Caco-2 (cell line): ENCODE results near the gene RIOX2. TPM values are rescaled to one million over a fixed set of nuclear protein-coding genes. Genes with fewer than 3 reads are reported as not detected.

ENCODE experiments used
- BruUV-seq: library from RNA; stranded (reverse); fragments of 400-500 nt; replicated peaks from 2 replicates; lab custom pipeline; 2021; lab: Mats Ljungman, UMichigan
- CTCF ChIA-PET: fragments of 300-600 bp; sonication (Branson Sonifier 250); formaldehyde crosslinking; loops from one replicate; lab custom pipeline; 2022; ENCODE audit warnings: antibody characterized with exemption; lab: Charles Lee
- POLR2A ChIA-PET: fragments of 300-600 bp; sonication (Branson Sonifier 250); formaldehyde crosslinking; loops from one replicate; lab custom pipeline; 2022; ENCODE audit warnings: antibody characterized with exemption; lab: Charles Lee
- DNase-seq, 2 experiments: peaks; one replicate each; pipeline versions ENCODE4 v3.0.0 to v3.0.0-alpha.2; 2020 to 2022
- H3K27me3 ChIP-seq: replicated peaks from 2 replicates; pipeline ENCODE4 v1.6.0; 2011; ENCODE audit warnings: low read length; ENCODE audit not compliant: control insufficient read depth, insufficient read depth
- H3K36me3 ChIP-seq: 2 replicates; pipeline ENCODE4 v1.5.1; 2011; ENCODE audit warnings: low read length; ENCODE audit not compliant: control insufficient read depth, insufficient read depth
- H3K4me1 ChIP-seq: fragments of 250-450 bp; sonication (Bioruptor Pico); 2 replicates; pipeline ENCODE4 v1.5.1; 2020; ENCODE audit warnings: mild to moderate bottlenecking
- H3K4me3 ChIP-seq: 2 replicates; pipeline ENCODE4 v1.5.1; 2011; ENCODE audit warnings: low read depth, mild to moderate bottlenecking, control low read depth, low read length
- H3K9me3 ChIP-seq: fragments of 250-450 bp; sonication (Bioruptor Pico); 2 replicates; pipeline ENCODE4 v1.5.1; 2020; ENCODE audit warnings: mild to moderate bottlenecking, moderate library complexity
- H3K27ac Mint-ChIP-seq: one replicate; pipeline ENCODE4 v1.8.0; 2022; ENCODE audit warnings: mixed read lengths; ENCODE audit not compliant: unreplicated experiment
- H3K27me3 Mint-ChIP-seq: one replicate; pipeline ENCODE4 v1.8.0; 2022; ENCODE audit warnings: mixed read lengths; ENCODE audit not compliant: insufficient read depth, unreplicated experiment
- H3K36me3 Mint-ChIP-seq: one replicate; pipeline ENCODE4 v1.8.0; 2022; ENCODE audit warnings: mild to moderate bottlenecking, mixed read lengths; ENCODE audit not compliant: insufficient read depth, unreplicated experiment
- H3K4me1 Mint-ChIP-seq: one replicate; pipeline ENCODE4 v1.8.0; 2022; ENCODE audit warnings: low read depth, mixed read lengths; ENCODE audit not compliant: unreplicated experiment
- H3K4me3 Mint-ChIP-seq: one replicate; pipeline ENCODE4 v1.8.0; 2022; ENCODE audit warnings: mild to moderate bottlenecking, moderate library complexity, mixed read lengths; ENCODE audit not compliant: unreplicated experiment
- H3K9me3 Mint-ChIP-seq: one replicate; pipeline ENCODE4 v1.8.0; 2022; ENCODE audit warnings: mixed read lengths; ENCODE audit not compliant: unreplicated experiment
- CTCF ChIP-seq, 2 experiments: fragments of 200-600 bp in 1 of 2; IDR thresholded peaks; 1 replicate in 1 of 2; 2 replicates in 1 of 2; pipeline versions ENCODE4 v1.5.1 to v1.8.0; 2011 to 2022; ENCODE audit warnings: antibody characterized with exemption in 1 of 2, control low read depth in 1 of 2, inconsistent platforms in 1 of 2, low read depth in 1 of 2, low read length in 1 of 2, mild to moderate bottlenecking in 1 of 2, moderate library complexity in 1 of 2; ENCODE audit not compliant: insufficient read depth in 1 of 2, severe bottlenecking in 1 of 2, unreplicated experiment in 1 of 2
- intact Hi-C: fragments of 100-400 bp; cut with micrococcal nuclease; formaldehyde crosslinking; loops from one replicate; pipeline ENCODE4 v1.10.0; 2022; ENCODE audit not compliant: unreplicated experiment
- total RNA-seq: library from RNA; stranded (reverse); gene quantifications from 2 replicates; pipeline ENCODE4 v1.2.3, GENCODE V29; 2022

Gene RIOX2
- total RNA-seq, 1 experiment from 2014 or later: 25.0 TPM

GRCh38 chr3:97932387-97932801 is 39.8 kb downstream of the RIOX2 start:
- Mint-ChIP-seq H3K4me3 (no peak overlapping the region), H3K27ac (peak overlapping the region; percentile 18), H3K27me3 (no peaks in the 10 kb centered on the region), H3K9me3 (no peaks in the 10 kb centered on the region), H3K4me1 (peaks cover 14% of the 10 kb centered on the region), H3K36me3 (no peaks in the 10 kb centered on the region)
- DNase-seq: no peak
- TF ChIP-seq CTCF (IDR thresholded peaks at IDR 0.05; ENCODE audit: insufficient read depth in 1 of 2, low read depth in 1 of 2, low read length in 1 of 2, severe bottlenecking in 1 of 2, unreplicated experiment in 1 of 2): no peak
- ChIA-PET POLR2A (no interaction called here), CTCF (no interaction called here)
- no peaks in the 10 kb centered on the region for H3K27me3 ChIP-seq
- H3K4me3 ChIP-seq: no peak overlapping the region
- H3K4me1 ChIP-seq: peaks cover 9% of the 10 kb centered on the region
- intact Hi-C loops: no loop called here
- H3K36me3 ChIP-seq: no peaks in the 10 kb centered on the region
- BruUV-seq: no TSS peak
- no peaks in the 10 kb centered on the region for H3K9me3 ChIP-seq

DNA sequence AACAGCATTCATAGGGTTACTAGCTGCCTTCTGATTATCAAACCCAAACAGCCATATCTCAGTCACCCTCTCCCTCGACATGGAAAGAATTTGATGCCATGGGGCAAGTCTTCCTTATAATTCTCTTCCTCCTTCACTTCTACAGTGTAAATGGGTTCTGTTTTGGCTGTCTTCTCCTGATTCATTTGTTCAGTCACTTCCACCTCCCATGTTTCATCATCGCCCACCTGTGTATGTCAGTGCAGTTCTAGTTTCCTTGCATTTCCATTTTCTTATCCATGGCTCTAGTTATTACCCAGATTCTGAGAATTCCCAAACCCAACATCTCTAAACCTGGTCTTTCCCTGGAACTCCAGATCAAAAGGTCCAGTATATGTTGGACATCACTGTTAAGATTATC is 41.0 kb downstream of the RIOX2 start:
- Mint-ChIP-seq H3K27ac (no peak overlapping the region), H3K9me3 (no peaks in the 10 kb centered on the region), H3K4me1 (peaks cover 17% of the 10 kb centered on the region), H3K4me3 (no peak overlapping the region), H3K36me3 (no peaks in the 10 kb centered on the region), H3K27me3 (no peaks in the 10 kb centered on the region)
- intact Hi-C loops: no loop called here
- Histone ChIP-seq H3K4me1 (peaks cover 17% of the 10 kb centered on the region), H3K4me3 (no peak overlapping the region), H3K9me3 (no peaks in the 10 kb centered on the region), H3K27me3 (no peaks in the 10 kb centered on the region), H3K36me3 (no peaks in the 10 kb centered on the region)
- no TSS peak for BruUV-seq
- TF ChIP-seq CTCF (IDR thresholded peaks at IDR 0.05; ENCODE audit: insufficient read depth in 1 of 2, low read depth in 1 of 2, low read length in 1 of 2, severe bottlenecking in 1 of 2, unreplicated experiment in 1 of 2): no peak
- no peak for DNase-seq
- ChIA-PET CTCF (no interaction called here), POLR2A (no interaction called here)

DNA sequence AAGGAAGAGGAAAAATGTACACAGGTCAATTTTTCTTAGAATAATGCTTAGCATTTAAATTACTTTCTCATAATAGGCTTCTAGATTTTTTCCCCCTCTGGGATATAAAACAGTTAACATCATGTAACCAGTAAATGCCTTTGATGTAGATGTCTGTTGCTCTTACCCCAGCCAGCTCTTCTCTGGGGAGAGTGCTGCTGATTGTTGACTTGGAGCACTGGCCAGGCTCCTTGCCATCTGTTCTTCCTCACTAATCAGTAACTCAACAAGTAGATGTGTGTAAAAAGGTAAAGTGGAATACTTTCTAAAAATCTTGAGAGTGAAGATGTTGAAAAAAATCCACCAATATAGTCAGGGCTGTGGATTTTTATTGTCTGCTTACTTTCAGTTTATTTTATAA is 42.2 kb downstream of the RIOX2 start:
- CTCF ChIA-PET: no interaction called here
- peaks cover 17% of the 10 kb centered on the region for H3K4me1 ChIP-seq
- Mint-ChIP-seq H3K4me3 (no peak overlapping the region), H3K36me3 (no peaks in the 10 kb centered on the region), H3K9me3 (no peaks in the 10 kb centered on the region), H3K4me1 (peaks cover 17% of the 10 kb centered on the region), H3K27me3 (no peaks in the 10 kb centered on the region), H3K27ac (no peak overlapping the region)
- H3K9me3 ChIP-seq: no peaks in the 10 kb centered on the region
- H3K4me3 ChIP-seq: no peak overlapping the region
- no TSS peak for BruUV-seq
- no peaks in the 10 kb centered on the region for H3K36me3 ChIP-seq
- intact Hi-C loops: no loop called here
- TF ChIP-seq CTCF (IDR thresholded peaks at IDR 0.05; ENCODE audit: insufficient read depth in 1 of 2, low read depth in 1 of 2, low read length in 1 of 2, severe bottlenecking in 1 of 2, unreplicated experiment in 1 of 2): no peak
- no peaks in the 10 kb centered on the region for H3K27me3 ChIP-seq
- DNase-seq: no peak
- POLR2A ChIA-PET: no interaction called here
